Kasumi-1 (cell line): ENCODE results near the gene ARRDC1.

ENCODE experiments used
- DNase-seq, 2 experiments: peaks; one replicate each; lab custom pipeline; 2025; lab: John Stamatoyannopoulos, UW

ARRDC1 gene

GRCh38 chr9:137640862-137641261, 35.4 kb downstream of the ARRDC1 start:
- DNase-seq: no peak

- DNase-seq: no peak
Measured at GRCh38 chr9:137642118-137642601, 36.7 kb downstream of the ARRDC1 start.

- DNase-seq: no peak
Measured at GRCh38 chr9:137642892-137643291, 37.4 kb downstream of the ARRDC1 start.

- no peak for DNase-seq
Measured at GRCh38 chr9:137643921-137644320, 38.4 kb downstream of the ARRDC1 start.

- DNase-seq: no peak
Measured at GRCh38 chr9:137645211-137645610, 39.7 kb downstream of the ARRDC1 start.

- no peak for DNase-seq
Measured at GRCh38 chr9:137646341-137646740, 40.9 kb downstream of the ARRDC1 start.

GRCh38 chr9:137647096-137647714, 41.7 kb downstream of the ARRDC1 start:
- peak; percentile 36 to 38 for DNase-seq

- no peak for DNase-seq
Measured at GRCh38 chr9:137648396-137648795, 42.9 kb downstream of the ARRDC1 start.

GRCh38 chr9:137649553-137649952, 44.1 kb downstream of the ARRDC1 start:
- DNase-seq: no peak

GRCh38 chr9:137650259-137650658, 44.8 kb downstream of the ARRDC1 start:
- no peak for DNase-seq

- no peak for DNase-seq
Measured at GRCh38 chr9:137650779-137651178, 45.3 kb downstream of the ARRDC1 start.

GRCh38 chr9:137656416-137656815, 50.9 kb downstream of the ARRDC1 start:
- no peak for DNase-seq

- no peak for DNase-seq
Measured at GRCh38 chr9:137657606-137658005, 52.1 kb downstream of the ARRDC1 start.

- DNase-seq: peak; percentile 26 to 30
Measured at GRCh38 chr9:137658781-137659180, 53.3 kb downstream of the ARRDC1 start.

- DNase-seq: no peak
Measured at GRCh38 chr9:137660144-137660543, 54.7 kb downstream of the ARRDC1 start.

GRCh38 chr9:137663584-137663983, 58.1 kb downstream of the ARRDC1 start:
- no peak for DNase-seq

GRCh38 chr9:137664676-137665075, 59.2 kb downstream of the ARRDC1 start:
- DNase-seq: no peak
